ENCODE data around the gene FTL. TPM values are rescaled to one million over a fixed set of nuclear protein-coding genes. Genes with fewer than 3 reads are reported as not detected.

Gene FTL
- total RNA-seq, 4 donors from 2014 or later = 883 to 1,582 (median 1,278) TPM

- Histone ChIP-seq H3K27ac (peak within 1 kb of the TSS; percentile 95), H3K9me3 (no peaks in the 10 kb centered on the region), H3K4me3 (peak within 1 kb of the TSS; percentile 76), H3K36me3 (peaks cover 8% of the 10 kb centered on the region), H3K4me1 (peaks cover 44% of the 10 kb centered on the region), H3K27me3 (no peaks in the 10 kb centered on the region)
- DNase-seq (ENCODE audit: low spot score in 2 of 2) = peak; percentile 99 to 100
- under 1% methylated on average over 32 of the region's 56 CpGs for WGBS
- TF ChIP-seq POLR2A (IDR thresholded peaks at IDR 0.05) (peak in 1 of 2 donors; percentile 79), EP300 (IDR thresholded peaks at IDR 0.05) (no peak), CTCF (IDR thresholded peaks at IDR 0.05) (peak; percentile 99), POLR2AphosphoS5 (IDR thresholded peaks at IDR 0.05) (peak in 2 of 3 donors; percentile 65 to 79)
Measured at GRCh38 chr19:48993175-48994034, 28.3 kb downstream of the FTL start, which contains the start of the genes GYS1 and RUVBL2. Gene GYS1 (minus strand): TSS chr19:48993309. CDS start chr19:48993112, 197 bp downstream. Gene RUVBL2 (plus strand): TSS chr19:48993887. CDS start chr19:48993912, 25 bp downstream.

- no peak for DNase-seq (ENCODE audit: low spot score in 2 of 2)
- Histone ChIP-seq H3K36me3 (peaks cover 2% of the 10 kb centered on the region), H3K27ac (peak overlapping the region; percentile 95), H3K27me3 (no peaks in the 10 kb centered on the region), H3K4me3 (peak overlapping the region; percentile 76), H3K4me1 (peaks cover 44% of the 10 kb centered on the region), H3K9me3 (no peaks in the 10 kb centered on the region)
- WGBS = 0% methylated on average over 13 of the region's 13 CpGs
- TF ChIP-seq EP300 (IDR thresholded peaks at IDR 0.05) = no peak
- TF ChIP-seq POLR2AphosphoS5 (IDR thresholded peaks at IDR 0.05) = no peak
- TF ChIP-seq CTCF (IDR thresholded peaks at IDR 0.05) = no peak
- no peak for TF ChIP-seq POLR2A (IDR thresholded peaks at IDR 0.05)
Measured at GRCh38 chr19:48994035-48994386, 28.9 kb downstream of the FTL start.

GRCh38 chr19:48997972-48998371 lies 32.9 kb downstream of the FTL start:
- peaks cover 8% of the 10 kb centered on the region for H3K36me3 ChIP-seq
- no peak for DNase-seq (ENCODE audit: low spot score in 2 of 2)
- no peak overlapping the region for H3K27ac ChIP-seq
- H3K4me3 ChIP-seq = no peak overlapping the region
- peaks cover 15% of the 10 kb centered on the region for H3K4me1 ChIP-seq
- no peaks in the 10 kb centered on the region for H3K9me3 ChIP-seq
- WGBS = 84% methylated on average over 3 of the region's 5 CpGs
- TF ChIP-seq CTCF (IDR thresholded peaks at IDR 0.05) = peak in 1 of 2 donors; percentile 30
- no peak for TF ChIP-seq POLR2AphosphoS5 (IDR thresholded peaks at IDR 0.05)
- no peak for TF ChIP-seq POLR2A (IDR thresholded peaks at IDR 0.05)
- H3K27me3 ChIP-seq = no peaks in the 10 kb centered on the region

GRCh38 chr19:48999481-49000325 lies 34.6 kb downstream of the FTL start:
- no peak for DNase-seq (ENCODE audit: low spot score in 2 of 2)
- Histone ChIP-seq H3K27me3 (no peaks in the 10 kb centered on the region), H3K27ac (no peak overlapping the region), H3K36me3 (peaks cover 24% of the 10 kb centered on the region), H3K4me1 (peaks cover 7% of the 10 kb centered on the region), H3K4me3 (no peak overlapping the region), H3K9me3 (no peaks in the 10 kb centered on the region)
- WGBS = 87% methylated on average over 6 of the region's 16 CpGs
- TF ChIP-seq POLR2A (IDR thresholded peaks at IDR 0.05) (no peak), EP300 (IDR thresholded peaks at IDR 0.05) (no peak), POLR2AphosphoS5 (IDR thresholded peaks at IDR 0.05) (no peak), CTCF (IDR thresholded peaks at IDR 0.05) (peak; percentile 17 to 66)
